GM18505 (cell line): Measurements from ENCODE around the gene CACNG6.
"Not testable (repeated sequence)": the region's sequence is repeated elsewhere in the genome, so short reads cannot be mapped to it uniquely, and the experiment has no call there.

ENCODE experiments used
- ATAC-seq: cut with Tn5 transposase; IDR thresholded peaks from one replicate; pipeline ENCODE4 v1.9.1; 2021; ENCODE audit not compliant: unreplicated experiment
- POLR2A ChIP-seq: IDR thresholded peaks from 4 replicates; pipeline ENCODE4 v1.6.1; 2011; ENCODE audit warnings: borderline replicate concordance; ENCODE audit not compliant: insufficient read depth, insufficient read length; ENCODE audit errors: extremely low read depth

Gene CACNG6

DNA sequence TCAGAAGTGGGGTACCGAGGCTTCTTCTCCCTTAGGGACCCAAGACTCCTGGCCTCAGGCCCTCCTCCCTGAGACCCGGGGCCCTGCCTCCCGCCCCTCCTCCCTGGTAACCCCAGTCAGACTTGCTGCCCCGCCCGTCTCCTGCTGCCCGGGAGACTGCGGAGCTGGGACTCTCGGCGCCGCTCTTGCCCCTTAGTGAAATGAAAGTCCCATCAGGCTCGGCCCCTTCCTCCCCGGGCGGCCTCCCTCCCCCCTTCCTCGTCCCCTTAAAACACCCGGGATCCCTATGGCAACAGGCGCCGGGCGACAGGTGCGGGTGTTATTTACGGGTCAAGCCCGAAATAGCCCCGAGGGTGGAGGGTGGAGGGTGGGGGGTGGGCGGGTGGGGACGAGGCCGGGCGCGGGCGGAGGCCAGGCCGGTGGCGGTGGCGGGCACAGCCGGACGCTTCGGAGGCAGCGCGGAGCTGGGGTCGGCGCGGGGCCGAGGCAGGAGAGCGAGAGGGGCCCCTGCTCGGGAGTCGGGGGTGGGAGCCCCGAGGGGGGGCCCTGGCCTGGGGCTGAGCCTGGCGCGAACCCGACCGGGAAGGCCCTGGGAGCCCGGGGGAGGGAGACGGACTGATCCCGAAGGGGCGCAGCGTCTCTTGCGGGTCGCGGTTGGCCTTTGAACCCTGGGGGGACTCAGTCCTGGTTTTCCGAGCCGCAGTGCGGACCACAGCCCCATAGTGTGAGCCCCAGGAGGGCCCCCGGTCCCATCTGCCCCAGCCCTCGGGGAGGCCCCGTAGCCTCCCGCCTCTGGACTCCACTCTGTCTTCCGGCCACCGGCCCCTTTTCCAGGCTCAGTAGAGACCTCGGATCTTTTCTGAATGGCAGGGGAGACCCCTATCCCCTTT lies at the start of gene CACNG6:
Gene CACNG6 (plus strand): TSS at position 414 of the 890 bp plus-strand sequence. CDS start 1,241 bp downstream, outside the sequence.
- no peak for TF ChIP-seq POLR2A
- no peak for ATAC-seq

DNA sequence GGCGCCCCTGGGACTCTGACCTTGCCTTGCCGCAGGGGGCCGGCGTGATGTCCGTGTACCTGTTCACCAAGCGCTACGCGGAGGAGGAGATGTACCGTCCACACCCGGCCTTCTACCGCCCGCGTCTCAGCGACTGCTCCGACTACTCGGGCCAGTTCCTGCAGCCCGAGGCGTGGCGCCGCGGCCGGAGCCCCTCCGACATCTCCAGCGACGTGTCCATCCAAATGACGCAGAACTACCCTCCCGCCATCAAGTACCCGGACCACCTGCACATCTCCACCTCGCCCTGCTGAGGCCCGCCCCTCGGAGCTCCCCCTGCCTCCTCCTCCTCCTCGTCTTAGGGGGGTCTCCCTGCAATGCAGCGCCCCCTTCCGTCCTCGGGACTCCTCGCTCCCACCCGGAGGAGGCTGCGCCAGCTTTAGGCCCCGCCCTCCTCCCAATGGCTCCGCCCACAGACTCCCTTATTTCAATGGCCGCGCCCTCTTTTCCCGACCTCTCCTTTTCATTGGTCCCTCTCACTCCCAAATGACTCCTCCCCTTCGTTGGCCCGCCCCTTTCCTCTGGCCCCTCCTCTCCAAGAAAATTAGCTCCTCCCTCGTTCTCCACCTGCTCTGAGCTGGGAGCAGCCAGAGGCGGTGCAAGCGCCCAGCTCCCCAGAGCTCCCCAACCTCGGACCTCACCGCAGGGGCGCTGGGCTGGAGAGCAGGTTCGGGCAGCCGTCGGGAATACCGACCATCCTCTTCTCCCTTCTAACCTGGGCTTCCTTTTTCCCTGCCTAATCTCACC lies 49.2 kb upstream of the CACNG6 start:
- no peak for TF ChIP-seq POLR2A
- no peak for ATAC-seq

- no peak for TF ChIP-seq POLR2A
- no peak for ATAC-seq
Measured at GRCh38 chr19:53944416-53944815, 47.0 kb upstream of the CACNG6 start.

- no peak for TF ChIP-seq POLR2A
- ATAC-seq: no peak
Measured at GRCh38 chr19:53944933-53945332, 46.5 kb upstream of the CACNG6 start.

- TF ChIP-seq POLR2A: no peak
- ATAC-seq: no peak
Measured at GRCh38 chr19:53945441-53945840, 46.0 kb upstream of the CACNG6 start.

DNA sequence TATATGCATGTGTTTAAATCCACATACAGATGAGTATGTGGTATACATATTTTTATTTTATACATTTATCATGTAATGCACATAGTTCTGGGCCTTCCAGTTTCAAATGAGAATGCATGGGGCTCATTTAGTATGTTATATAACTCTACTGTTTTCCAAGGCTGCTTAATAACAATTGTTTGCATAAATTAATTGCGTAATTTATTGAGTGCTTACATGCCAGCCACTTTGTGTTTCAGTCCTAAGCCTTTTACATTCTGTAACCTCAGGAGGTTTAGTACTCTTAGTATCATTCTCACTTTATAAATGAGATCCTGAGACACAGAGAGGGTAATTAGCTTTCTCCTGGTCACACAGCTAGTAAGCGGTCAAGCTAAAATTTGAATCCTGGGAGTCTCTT lies 45.4 kb upstream of the CACNG6 start:
- no peak for TF ChIP-seq POLR2A
- ATAC-seq: no peak

DNA sequence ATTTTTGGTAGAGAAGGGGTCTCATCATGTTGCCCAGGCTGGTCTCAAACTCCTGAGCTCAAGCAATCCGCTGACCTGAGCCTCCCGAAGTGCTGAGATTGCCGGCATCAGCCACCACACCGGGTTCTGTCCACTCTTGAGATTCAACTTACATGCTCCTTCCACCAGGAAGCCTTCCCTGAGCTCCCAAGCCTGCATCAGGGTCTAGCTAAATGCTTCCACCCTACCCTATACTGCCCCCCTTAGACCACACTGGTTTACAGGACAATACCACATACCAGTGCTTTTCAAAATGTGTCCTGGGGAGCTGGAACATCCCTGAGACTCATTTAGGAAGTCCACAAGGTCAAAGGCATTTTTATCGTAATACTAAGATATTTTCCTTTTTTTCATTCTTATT lies 43.8 kb upstream of the CACNG6 start:
- ATAC-seq: no peak
- no peak for TF ChIP-seq POLR2A

DNA sequence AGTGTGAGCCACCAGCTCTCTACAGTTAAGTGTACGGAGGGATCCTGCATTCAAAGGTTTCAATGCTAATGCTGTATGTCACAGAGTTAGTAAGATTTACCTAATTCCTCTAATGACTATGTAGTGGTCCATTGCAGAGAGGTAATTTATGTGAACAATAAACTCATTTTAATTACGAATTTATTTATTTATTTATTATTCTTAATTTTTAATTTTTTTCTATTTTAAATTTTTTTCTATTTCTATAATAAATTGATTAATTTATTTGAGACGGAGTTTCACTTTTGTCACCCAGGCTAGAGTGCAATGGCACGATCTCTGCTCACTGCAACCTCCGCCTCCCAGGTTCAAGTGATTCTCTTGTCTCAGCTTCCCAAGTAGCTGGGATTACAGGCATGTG lies 42.8 kb upstream of the CACNG6 start:
- ATAC-seq: not testable (repeated sequence)

DNA sequence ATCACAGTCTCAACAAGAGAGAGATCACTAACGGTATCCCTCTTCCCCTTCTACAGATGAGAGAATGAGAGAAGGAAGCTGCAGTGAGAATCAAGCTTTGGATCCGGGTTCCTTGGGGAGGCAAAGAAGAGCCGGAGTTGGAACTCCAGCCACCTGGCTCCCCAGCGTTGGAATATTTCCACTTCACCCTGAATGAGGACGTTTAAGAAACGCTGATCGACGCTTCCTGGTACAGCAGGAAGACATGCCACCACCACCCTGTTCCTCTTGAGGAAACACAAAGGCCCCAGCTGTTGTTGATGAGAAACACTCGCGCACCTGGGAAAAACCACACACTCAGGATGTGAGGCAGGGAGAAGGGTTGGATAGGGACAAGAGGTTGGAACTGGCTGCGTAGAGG lies 40.0 kb upstream of the CACNG6 start:
- no peak for TF ChIP-seq POLR2A
- ATAC-seq: no peak

DNA sequence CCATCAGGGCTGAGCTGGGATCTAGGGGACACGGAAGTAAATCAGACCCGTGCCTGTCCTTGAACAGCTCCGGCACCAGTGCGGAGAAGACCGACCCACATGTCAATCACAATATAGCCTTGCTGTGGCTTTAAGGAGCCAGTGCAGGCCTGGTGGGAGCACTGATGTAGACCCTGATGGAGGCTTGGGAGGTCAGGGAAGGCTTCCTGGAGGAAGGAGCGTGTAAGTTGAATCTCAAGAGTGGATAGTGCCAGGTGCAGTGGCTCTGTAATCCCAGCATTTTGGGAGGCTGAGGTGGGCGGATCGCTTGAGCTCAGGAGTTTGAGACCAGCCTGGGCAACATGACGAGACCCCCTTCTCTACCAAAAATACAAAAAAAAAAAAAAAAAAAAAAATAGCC lies 39.5 kb upstream of the CACNG6 start:
- TF ChIP-seq POLR2A: no peak
- ATAC-seq: no peak

DNA sequence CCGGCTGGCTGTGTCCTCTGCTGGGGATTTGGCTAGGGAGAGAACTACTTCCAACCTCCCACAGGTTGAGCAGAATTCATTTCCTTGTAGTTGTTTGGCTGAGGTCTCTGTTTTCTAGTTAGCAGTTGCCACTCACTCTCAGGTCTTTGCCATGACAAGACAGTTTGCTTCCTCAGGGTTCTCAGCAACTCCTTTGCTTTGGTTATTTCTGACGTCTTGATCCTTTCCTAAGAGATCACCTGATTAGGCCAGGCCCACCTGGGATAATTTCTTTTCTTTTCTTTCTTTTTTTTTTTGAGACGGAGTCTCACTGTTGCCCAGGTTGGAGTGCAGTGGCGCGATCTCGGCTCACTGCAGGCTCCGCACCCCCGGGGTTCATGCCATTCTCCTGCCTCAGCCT lies 38.1 kb upstream of the CACNG6 start:
- no peak for TF ChIP-seq POLR2A
- no peak for ATAC-seq

DNA sequence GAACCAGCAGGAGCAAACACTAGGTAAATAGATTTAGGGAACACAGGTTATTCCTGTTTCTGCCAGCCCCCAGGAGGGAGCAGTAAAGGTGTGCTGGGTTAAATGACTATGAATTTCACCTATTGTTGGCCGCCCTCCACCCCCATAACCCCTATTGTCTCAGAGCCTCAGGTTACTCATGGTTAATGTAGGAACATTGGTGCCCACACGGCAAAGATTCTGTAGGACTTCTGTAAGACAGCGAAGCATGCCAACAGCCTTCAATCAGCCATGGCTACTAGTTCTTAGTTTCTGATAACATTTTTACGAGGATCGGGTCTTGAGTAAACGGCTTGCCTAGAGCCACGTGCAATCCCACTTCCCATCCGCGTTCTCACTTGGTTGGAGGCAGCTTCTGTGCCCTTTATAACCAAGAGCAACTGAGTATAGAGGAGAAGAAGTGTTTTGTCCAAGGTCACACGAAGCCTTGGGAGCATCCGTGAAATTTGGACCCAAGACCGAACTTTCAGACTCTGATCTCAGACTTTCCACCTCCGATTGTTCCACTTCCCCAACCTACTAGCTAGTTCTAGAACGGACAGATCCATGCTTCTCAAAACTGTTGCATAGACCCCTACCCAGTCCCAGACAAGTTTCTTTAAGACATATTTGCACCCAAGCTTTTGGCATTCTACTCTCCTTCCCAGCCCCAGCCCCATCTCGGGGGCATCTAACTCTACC lies 33.8 kb upstream of the CACNG6 start:
- no peak for TF ChIP-seq POLR2A
- no peak for ATAC-seq

GRCh38 chr19:53958168-53958571 lies 33.3 kb upstream of the CACNG6 start:
- ATAC-seq: no peak
- TF ChIP-seq POLR2A: no peak
